GM23338 (cell line): ENCODE data around the gene SUGCT. TPM values are rescaled to one million over a fixed set of nuclear protein-coding genes. Genes with fewer than 3 reads are reported as not detected.

Experiments
- ATAC-seq: fragments of 200-7000 bp; cut with Tn5 transposase; 3 replicates; pipeline ENCODE4 v1.9.1; 2020
- DNase-seq: peaks from one replicate; pipeline ENCODE4 v3.0.0-alpha.2; 2015; ENCODE audit warnings: low spot score
- H2AFZ ChIP-seq: fragments of 200-600 bp; sonication (generic); 2 replicates; pipeline ENCODE4 v1.8.0; 2016; ENCODE audit warnings: antibody characterized with exemption, mild to moderate bottlenecking, moderate library complexity
- H3F3A ChIP-seq: fragments of 200-600 bp; sonication (generic); replicated peaks from 2 replicates; pipeline ENCODE4 v1.8.0; 2017; ENCODE audit warnings: antibody characterized with exemption, mixed run types, low read depth
- H3K27ac ChIP-seq: fragments of 200-600 bp; sonication (generic); 2 replicates; pipeline ENCODE4 v1.6.1; 2016; ENCODE audit warnings: low read depth
- H3K27me3 ChIP-seq: fragments of 200-600 bp; sonication (generic); 2 replicates; pipeline ENCODE4 v1.8.0; 2016; ENCODE audit warnings: mild to moderate bottlenecking, mixed run types, moderate library complexity; ENCODE audit not compliant: insufficient read depth
- H3K36me3 ChIP-seq: fragments of 200-600 bp; sonication (generic); 2 replicates; pipeline ENCODE4 v1.8.0; 2016; ENCODE audit warnings: mild to moderate bottlenecking; ENCODE audit not compliant: insufficient read depth
- H3K4me1 ChIP-seq: fragments of 200-600 bp; sonication (generic); 2 replicates; pipeline ENCODE4 v1.8.0; 2016; ENCODE audit warnings: mild to moderate bottlenecking, moderate library complexity; ENCODE audit not compliant: insufficient read depth
- H3K4me2 ChIP-seq: fragments of 200-600 bp; sonication (generic); 2 replicates; pipeline ENCODE4 v1.7.1; 2017; ENCODE audit warnings: mixed run types
- H3K4me3 ChIP-seq: fragments of 200-600 bp; sonication (generic); 2 replicates; pipeline ENCODE4 v1.6.1; 2016; ENCODE audit warnings: mixed run types
- H3K79me2 ChIP-seq: fragments of 200-600 bp; sonication (generic); replicated peaks from 2 replicates; pipeline ENCODE4 v1.8.0; 2017; ENCODE audit warnings: mild to moderate bottlenecking; ENCODE audit not compliant: insufficient read depth
- H3K9me2 ChIP-seq: fragments of 200-600 bp; sonication (generic); 2 replicates; pipeline ENCODE4 v1.8.0; 2017; ENCODE audit not compliant: insufficient read depth
- H4K20me1 ChIP-seq: fragments of 200-600 bp; sonication (generic); replicated peaks from 2 replicates; pipeline ENCODE4 v1.8.0; 2017; ENCODE audit warnings: mild to moderate bottlenecking; ENCODE audit not compliant: insufficient read depth
- H3K27ac Mint-ChIP-seq: 2 replicates; pipeline ENCODE4 v1.8.0; 2020; ENCODE audit warnings: inconsistent platforms, mild to moderate bottlenecking, moderate library complexity, mixed read lengths
- H3K27me3 Mint-ChIP-seq: 3 replicates; pipeline ENCODE4 v1.8.0; 2022; ENCODE audit warnings: low read depth, mild to moderate bottlenecking, moderate library complexity, mixed read lengths, inconsistent platforms; ENCODE audit not compliant: insufficient read depth, poor library complexity
- H3K36me3 Mint-ChIP-seq: 3 replicates; pipeline ENCODE4 v1.8.0; 2021; ENCODE audit warnings: low read depth, mild to moderate bottlenecking, inconsistent platforms, moderate library complexity, mixed read lengths
- H3K4me1 Mint-ChIP-seq: 3 replicates; pipeline ENCODE4 v1.8.0; 2020; ENCODE audit warnings: mild to moderate bottlenecking, inconsistent platforms, mixed read lengths
- H3K4me3 Mint-ChIP-seq: 3 replicates; pipeline ENCODE4 v1.8.0; 2021; ENCODE audit warnings: moderate library complexity, mild to moderate bottlenecking, inconsistent platforms, mixed read lengths
- H3K9me3 Mint-ChIP-seq: 3 replicates; pipeline ENCODE4 v1.8.0; 2020; ENCODE audit warnings: moderate library complexity, mild to moderate bottlenecking, inconsistent platforms, mixed read lengths
- CREB1 ChIP-seq: fragments of 250-450 bp; sonication (Bioruptor Pico); IDR thresholded peaks from 2 replicates; pipeline ENCODE4 v1.5.0; 2020; ENCODE audit warnings: low read depth, mild to moderate bottlenecking, moderate library complexity
- EZH2 ChIP-seq: fragments of 200-600 bp; sonication (generic); IDR thresholded peaks from one replicate; pipeline ENCODE4 v1.8.0; 2017; ENCODE audit warnings: antibody characterized with exemption, mild to moderate bottlenecking, low read depth; ENCODE audit not compliant: unreplicated experiment
- EZH2phosphoT487 ChIP-seq: fragments of 200-600 bp; sonication (generic); IDR thresholded peaks from one replicate; pipeline ENCODE4 v1.8.1; 2018; ENCODE audit warnings: antibody characterized with exemption; ENCODE audit not compliant: unreplicated experiment
- JUNB ChIP-seq: IDR thresholded peaks from one replicate; pipeline ENCODE4 v1.6.1; 2016; ENCODE audit warnings: antibody characterized with exemption; ENCODE audit not compliant: unreplicated experiment
- NANOG ChIP-seq: IDR thresholded peaks from 2 replicates; pipeline ENCODE4 v1.6.1; 2016; ENCODE audit warnings: antibody characterized with exemption, borderline replicate concordance
- POLR2AphosphoS5 ChIP-seq: IDR thresholded peaks from 2 replicates; pipeline ENCODE4 v1.6.1; 2016; ENCODE audit warnings: antibody characterized with exemption, low read depth
- STAT1 ChIP-seq: IDR thresholded peaks from one replicate; pipeline ENCODE4 v1.6.1; 2016; ENCODE audit warnings: antibody characterized with exemption; ENCODE audit not compliant: unreplicated experiment
- ZNF114 ChIP-seq: fragments of 250-450 bp; sonication (Bioruptor Pico); IDR thresholded peaks from 2 replicates; pipeline ENCODE4 v1.5.0; 2020; ENCODE audit warnings: mild to moderate bottlenecking, moderate library complexity
- ZNF331 ChIP-seq: fragments of 250-450 bp; sonication (Bioruptor Pico); IDR thresholded peaks from 2 replicates; pipeline ENCODE4 v1.5.0; 2020; ENCODE audit warnings: low read depth, mild to moderate bottlenecking, moderate library complexity
- polyA plus RNA-seq: library from polyadenylated mRNA; unstranded; fragments of >200 nt; fragmentation: Nextera tagmentation; extraction: Ambion mirVana; gene quantifications from 2 replicates; pipeline ENCODE4 v1.2.1, GENCODE V29; 2016
- total RNA-seq: library from RNA; depleted of rRNA; stranded (reverse); fragments of >200 nt; shearing (Covaris generic); gene quantifications from 2 replicates; pipeline ENCODE4 v1.2.3, GENCODE V29; 2014
- TF ChIP-seq, protein P1 (sequence below), 2 experiments: fragments of 200-600 bp in 1 of 2; sonication (generic) in 1 of 2; conservative IDR thresholded peaks; 2 replicates each; pipeline versions ENCODE4 v1.5.1 to v1.6.1; 2016 to 2017; ENCODE audit warnings: antibody characterized with exemption in 2 of 2, low read depth in 2 of 2, mild to moderate bottlenecking in 2 of 2, moderate library complexity in 1 of 2
- TF ChIP-seq, protein P2 (sequence below): IDR thresholded peaks from 2 replicates; pipeline ENCODE4 v1.6.1; 2016; ENCODE audit warnings: antibody characterized with exemption

SUGCT gene
- total and polyA plus RNA-seq, 2 experiments from 2014 or later, result 4.2 to 5.6 TPM

DNA sequence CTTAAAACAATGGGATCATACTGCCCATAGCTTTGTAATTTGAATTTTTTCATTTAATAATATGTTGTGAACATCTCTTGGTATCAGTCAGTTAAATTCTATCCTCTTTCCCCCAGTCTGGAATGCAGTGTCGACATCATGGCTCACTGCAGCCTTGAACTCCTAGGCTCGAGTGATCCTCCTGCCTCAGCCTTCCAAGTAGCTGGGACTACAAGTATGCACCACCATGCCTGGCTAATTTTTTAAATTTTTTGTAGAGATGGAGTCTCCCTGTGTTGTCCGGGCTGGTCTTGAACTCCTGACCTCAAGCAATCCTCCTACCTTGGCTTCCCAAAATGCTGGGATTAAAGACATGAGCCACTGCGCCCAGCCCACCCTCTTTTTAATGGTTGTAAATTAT lies 35.0 kb upstream of the SUGCT start:
- Histone ChIP-seq H3F3A (no peaks in the 10 kb centered on the region), H3K36me3 (no peaks in the 10 kb centered on the region), H3K79me2 (no peaks in the 10 kb centered on the region), H3K9me2 (no peaks in the 10 kb centered on the region), H3K27ac (no peak overlapping the region), H3K4me1 (peaks cover 27% of the 10 kb centered on the region), H3K27me3 (no peaks in the 10 kb centered on the region), H3K4me3 (no peak overlapping the region), H2AFZ (no peak overlapping the region), H4K20me1 (no peaks in the 10 kb centered on the region), H3K4me2 (no peak overlapping the region)
- H3K9me3 Mint-ChIP-seq, result no peaks in the 10 kb centered on the region
- ATAC-seq, result no peak
- peaks cover 3% of the 10 kb centered on the region; the same call in 2 of the 3 replicates for H3K36me3 Mint-ChIP-seq
- H3K27ac Mint-ChIP-seq, result no peak overlapping the region
- H3K27me3 Mint-ChIP-seq, result no peaks in the 10 kb centered on the region
- TF ChIP-seq EZH2, result no peak
- TF ChIP-seq ZNF114 (CRISPR knock-in tag), result no peak
- no peak for TF ChIP-seq STAT1
- TF ChIP-seq, protein P1, sequence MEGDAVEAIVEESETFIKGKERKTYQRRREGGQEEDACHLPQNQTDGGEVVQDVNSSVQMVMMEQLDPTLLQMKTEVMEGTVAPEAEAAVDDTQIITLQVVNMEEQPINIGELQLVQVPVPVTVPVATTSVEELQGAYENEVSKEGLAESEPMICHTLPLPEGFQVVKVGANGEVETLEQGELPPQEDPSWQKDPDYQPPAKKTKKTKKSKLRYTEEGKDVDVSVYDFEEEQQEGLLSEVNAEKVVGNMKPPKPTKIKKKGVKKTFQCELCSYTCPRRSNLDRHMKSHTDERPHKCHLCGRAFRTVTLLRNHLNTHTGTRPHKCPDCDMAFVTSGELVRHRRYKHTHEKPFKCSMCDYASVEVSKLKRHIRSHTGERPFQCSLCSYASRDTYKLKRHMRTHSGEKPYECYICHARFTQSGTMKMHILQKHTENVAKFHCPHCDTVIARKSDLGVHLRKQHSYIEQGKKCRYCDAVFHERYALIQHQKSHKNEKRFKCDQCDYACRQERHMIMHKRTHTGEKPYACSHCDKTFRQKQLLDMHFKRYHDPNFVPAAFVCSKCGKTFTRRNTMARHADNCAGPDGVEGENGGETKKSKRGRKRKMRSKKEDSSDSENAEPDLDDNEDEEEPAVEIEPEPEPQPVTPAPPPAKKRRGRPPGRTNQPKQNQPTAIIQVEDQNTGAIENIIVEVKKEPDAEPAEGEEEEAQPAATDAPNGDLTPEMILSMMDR (conservative IDR thresholded peaks at IDR 0.05; ENCODE audit: low read depth in 2 of 2), result no peak
- DNase-seq, result no peak
- H3K4me1 Mint-ChIP-seq, result peaks cover 25% of the 10 kb centered on the region
- no peak overlapping the region for H3K4me3 Mint-ChIP-seq

DNA sequence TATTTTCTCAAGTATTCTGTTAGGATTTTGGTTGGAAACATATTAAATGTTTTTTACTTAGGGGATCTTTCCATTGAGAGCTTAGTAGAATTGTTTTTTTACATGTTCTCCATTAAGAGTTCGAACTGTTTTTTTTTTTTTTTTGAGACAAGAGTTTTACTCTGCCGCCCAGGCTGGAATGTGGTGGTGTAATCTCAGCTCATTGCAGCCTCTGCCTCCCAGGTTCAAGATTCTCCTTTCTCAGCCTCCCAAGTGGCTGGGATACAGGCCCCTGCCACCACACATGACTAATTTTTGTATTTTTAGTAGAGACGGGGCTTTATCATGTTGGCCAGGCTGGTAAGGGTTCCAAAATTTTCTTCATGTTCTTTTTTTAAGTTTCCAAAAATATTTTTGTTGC lies 33.6 kb upstream of the SUGCT start:
- Histone ChIP-seq H3K27me3 (no peaks in the 10 kb centered on the region), H3K4me1 (peaks cover 15% of the 10 kb centered on the region), H3K79me2 (no peaks in the 10 kb centered on the region), H3K27ac (no peak overlapping the region), H4K20me1 (no peaks in the 10 kb centered on the region), H3F3A (no peaks in the 10 kb centered on the region), H3K4me3 (no peak overlapping the region), H3K36me3 (no peaks in the 10 kb centered on the region), H3K4me2 (no peak overlapping the region), H3K9me2 (no peaks in the 10 kb centered on the region), H2AFZ (no peak overlapping the region)
- H3K4me1 Mint-ChIP-seq, result peaks cover 15% of the 10 kb centered on the region
- DNase-seq, result no peak
- H3K27ac Mint-ChIP-seq, result no peak overlapping the region
- no peaks in the 10 kb centered on the region for H3K36me3 Mint-ChIP-seq
- no peak overlapping the region for H3K4me3 Mint-ChIP-seq
- no peak for TF ChIP-seq POLR2AphosphoS5
- H3K9me3 Mint-ChIP-seq, result no peaks in the 10 kb centered on the region
- H3K27me3 Mint-ChIP-seq, result no peaks in the 10 kb centered on the region
- no peak for ATAC-seq

DNA sequence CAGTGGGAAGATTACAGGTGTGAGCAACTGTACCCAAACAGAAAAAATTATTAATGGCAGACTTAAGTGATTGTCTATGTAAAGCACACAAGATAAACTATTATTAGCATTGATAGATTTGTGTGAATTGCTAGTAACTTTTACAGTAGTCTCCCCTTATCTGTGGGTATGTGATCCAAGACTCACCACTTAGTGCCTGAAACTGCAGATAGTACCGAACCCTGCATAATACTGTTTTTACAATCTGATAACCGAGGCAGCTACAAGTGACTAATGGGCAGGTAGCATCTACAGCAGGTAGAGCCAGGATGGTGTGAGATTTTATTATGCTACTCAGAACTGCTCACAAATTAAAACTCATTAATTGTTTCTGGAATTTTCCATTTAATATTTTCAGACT lies 31.9 kb upstream of the SUGCT start:
- Histone ChIP-seq H3K36me3 (no peaks in the 10 kb centered on the region), H3K79me2 (no peaks in the 10 kb centered on the region), H3K27ac (no peak overlapping the region), H4K20me1 (no peaks in the 10 kb centered on the region), H3K4me3 (no peak overlapping the region), H2AFZ (no peak overlapping the region), H3K4me1 (no peaks in the 10 kb centered on the region), H3F3A (no peaks in the 10 kb centered on the region), H3K9me2 (no peaks in the 10 kb centered on the region), H3K4me2 (no peak overlapping the region), H3K27me3 (no peaks in the 10 kb centered on the region)
- H3K4me1 Mint-ChIP-seq, result peaks cover 2% of the 10 kb centered on the region
- H3K27ac Mint-ChIP-seq, result no peak overlapping the region
- ATAC-seq (no peak), DNase-seq (no peak)
- no peaks in the 10 kb centered on the region for H3K9me3 Mint-ChIP-seq
- no peaks in the 10 kb centered on the region for H3K27me3 Mint-ChIP-seq
- H3K36me3 Mint-ChIP-seq, result no peaks in the 10 kb centered on the region
- no peak overlapping the region for H3K4me3 Mint-ChIP-seq
- TF ChIP-seq NANOG, result no peak
- TF ChIP-seq, protein P2, sequence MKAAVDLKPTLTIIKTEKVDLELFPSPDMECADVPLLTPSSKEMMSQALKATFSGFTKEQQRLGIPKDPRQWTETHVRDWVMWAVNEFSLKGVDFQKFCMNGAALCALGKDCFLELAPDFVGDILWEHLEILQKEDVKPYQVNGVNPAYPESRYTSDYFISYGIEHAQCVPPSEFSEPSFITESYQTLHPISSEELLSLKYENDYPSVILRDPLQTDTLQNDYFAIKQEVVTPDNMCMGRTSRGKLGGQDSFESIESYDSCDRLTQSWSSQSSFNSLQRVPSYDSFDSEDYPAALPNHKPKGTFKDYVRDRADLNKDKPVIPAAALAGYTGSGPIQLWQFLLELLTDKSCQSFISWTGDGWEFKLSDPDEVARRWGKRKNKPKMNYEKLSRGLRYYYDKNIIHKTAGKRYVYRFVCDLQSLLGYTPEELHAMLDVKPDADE, result no peak
- TF ChIP-seq STAT1, result no peak
- TF ChIP-seq JUNB, result no peak
- TF ChIP-seq ZNF114 (CRISPR knock-in tag), result no peak
- TF ChIP-seq ZNF331 (CRISPR knock-in tag), result no peak
- no peak for TF ChIP-seq POLR2AphosphoS5
- no peak for TF ChIP-seq CREB1 (CRISPR knock-in tag)
- TF ChIP-seq, protein P1 (conservative IDR thresholded peaks at IDR 0.05; ENCODE audit: low read depth in 2 of 2), result no peak
- no peak for TF ChIP-seq EZH2phosphoT487
